Stimulated activated CD4-positive, alpha-beta T cell treated with anti-CD3 and anti-CD28 coated beads, Interleukin-2, amount 100 ng/mL, for 24 hours (primary cell): ENCODE measurements around the gene DOHH.
"Not testable (repeated sequence)": the region's sequence is repeated elsewhere in the genome, so short reads cannot be mapped to it uniquely, and the experiment has no call there.

Experiments
- DNase-seq, 2 donors: peaks; one replicate each; pipeline ENCODE4 v3.0.0-alpha.2; 2020

Gene DOHH

GRCh38 chr19:3457528-3458228, 42.8 kb downstream of the DOHH start:
- no peak for DNase-seq

- DNase-seq = no peak
Observed at GRCh38 chr19:3456925-3457527, 43.4 kb downstream of the DOHH start.

DNA sequence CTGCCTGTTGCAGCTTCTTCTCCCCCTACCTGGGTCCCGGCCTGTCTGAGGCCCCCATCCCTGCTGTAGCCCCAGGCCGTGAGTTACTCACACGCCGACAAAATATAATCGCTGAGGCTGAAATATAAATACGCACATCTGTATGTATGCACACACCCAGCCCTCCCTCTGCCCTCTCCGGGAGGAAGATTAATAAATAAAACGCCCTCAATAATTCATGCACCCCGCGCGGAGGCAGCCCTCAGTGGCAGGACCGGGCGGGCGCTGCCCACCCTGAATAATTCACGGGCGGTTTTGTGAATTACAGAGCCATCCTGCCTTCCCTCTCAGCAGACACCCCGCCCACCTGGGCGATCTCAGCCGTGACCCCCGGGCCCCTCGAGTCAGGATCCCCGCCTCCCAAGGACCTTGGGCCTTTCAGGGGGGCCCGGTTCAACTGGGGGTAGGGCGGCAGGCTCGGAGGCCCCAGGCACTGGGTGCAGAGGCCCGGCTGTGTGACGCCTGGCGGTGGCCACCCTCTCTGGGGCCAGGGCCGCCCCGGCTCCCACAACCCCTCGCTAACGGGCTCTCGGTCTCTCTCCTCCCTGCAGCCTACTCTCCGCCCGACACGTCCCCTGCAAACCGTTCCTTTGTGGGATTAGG, 44.4 kb downstream of the DOHH start:
- no peak for DNase-seq

DNA sequence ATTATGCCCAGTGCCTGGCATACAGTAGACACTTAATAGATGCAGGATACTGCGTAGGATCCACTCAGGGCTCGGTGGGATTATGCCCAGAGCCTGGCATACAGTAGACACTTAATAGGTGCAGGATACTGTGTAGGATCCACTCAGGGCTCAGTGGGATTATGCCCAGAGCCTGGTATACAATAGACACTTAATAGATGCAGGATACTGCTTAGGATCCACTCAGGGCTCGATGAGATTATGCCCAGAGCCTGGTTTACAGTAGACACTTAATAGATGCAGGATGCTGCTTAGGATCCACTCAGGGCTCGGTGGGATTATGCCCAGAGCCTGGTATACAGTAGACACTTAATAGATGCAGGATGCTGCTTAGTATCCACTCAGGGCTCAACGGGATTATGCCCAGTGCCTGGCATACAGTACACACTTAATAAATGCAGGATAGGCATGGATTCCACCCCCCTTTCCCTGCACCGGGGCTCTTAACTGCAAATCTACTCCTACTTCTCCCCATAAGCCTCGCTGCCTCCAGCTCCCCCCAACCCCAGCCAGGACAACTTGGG, 45.0 kb downstream of the DOHH start:
- DNase-seq = no peak

GRCh38 chr19:3454656-3455392, 45.6 kb downstream of the DOHH start:
- DNase-seq = no peak

DNA sequence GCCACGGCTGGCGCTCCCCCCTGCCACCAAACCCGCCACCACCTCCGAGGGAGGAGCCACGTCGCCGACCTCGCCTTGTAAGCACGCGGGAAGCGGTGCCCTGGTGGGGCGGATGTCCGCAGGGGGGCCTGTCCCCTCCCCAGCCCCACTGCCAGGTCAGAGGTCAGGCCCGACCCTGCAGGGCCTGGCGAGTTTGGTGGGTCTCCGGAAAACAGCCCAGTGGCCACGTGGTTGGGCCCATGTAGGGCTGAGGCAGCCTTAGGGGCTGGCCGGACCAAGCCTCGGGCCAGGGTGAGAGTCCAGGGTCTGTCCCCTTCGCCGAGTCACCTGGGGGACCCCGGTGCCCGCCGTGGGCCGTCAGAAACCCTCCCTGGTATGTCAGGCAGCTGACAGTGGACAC, 46.6 kb downstream of the DOHH start:
- no peak for DNase-seq

- not testable (repeated sequence) for DNase-seq
Observed at GRCh38 chr19:3452942-3453214, 47.6 kb downstream of the DOHH start.

DNA sequence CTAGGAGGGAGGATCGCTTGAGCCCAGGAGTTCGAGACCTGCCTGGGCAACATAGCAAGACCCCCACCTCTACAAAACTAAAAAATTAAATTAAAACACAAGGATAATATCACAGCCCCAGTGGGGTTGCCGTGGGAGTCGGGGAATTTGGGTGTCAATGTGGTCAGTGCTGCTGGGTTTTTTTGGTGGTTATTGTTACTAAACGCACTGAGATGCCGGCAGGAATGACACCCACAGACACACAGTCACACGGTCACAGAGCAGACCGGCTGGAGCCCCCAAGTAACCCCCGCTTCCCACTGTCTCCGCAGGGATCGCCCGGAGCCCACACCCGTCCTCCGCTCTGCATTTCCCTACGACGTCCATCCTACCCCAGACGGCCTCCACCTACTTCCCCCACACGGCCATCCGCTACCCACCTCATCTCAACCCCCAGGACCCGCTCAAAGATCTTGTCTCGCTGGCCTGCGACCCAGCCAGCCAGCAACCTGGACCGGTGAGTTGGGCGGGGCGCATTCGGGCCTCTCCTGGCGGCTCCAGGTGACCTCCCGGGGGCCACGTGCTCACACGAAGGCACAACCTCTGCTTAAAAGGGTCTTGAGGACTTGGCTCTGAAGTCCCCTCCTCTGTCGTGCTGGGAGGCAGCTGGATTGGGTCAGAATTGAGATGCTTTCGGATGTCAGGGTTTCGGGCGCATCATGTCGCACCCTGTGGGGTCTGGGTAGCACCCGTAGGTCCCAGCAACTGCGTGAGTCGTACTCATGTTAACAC, 48.1 kb downstream of the DOHH start:
- no peak for DNase-seq

GRCh38 chr19:3451451-3451866, 49.0 kb downstream of the DOHH start:
- no peak for DNase-seq

- no peak for DNase-seq
Observed at GRCh38 chr19:3450796-3451411, 49.6 kb downstream of the DOHH start.

- DNase-seq = no peak
Observed at GRCh38 chr19:3448616-3449334, 51.7 kb downstream of the DOHH start.

DNA sequence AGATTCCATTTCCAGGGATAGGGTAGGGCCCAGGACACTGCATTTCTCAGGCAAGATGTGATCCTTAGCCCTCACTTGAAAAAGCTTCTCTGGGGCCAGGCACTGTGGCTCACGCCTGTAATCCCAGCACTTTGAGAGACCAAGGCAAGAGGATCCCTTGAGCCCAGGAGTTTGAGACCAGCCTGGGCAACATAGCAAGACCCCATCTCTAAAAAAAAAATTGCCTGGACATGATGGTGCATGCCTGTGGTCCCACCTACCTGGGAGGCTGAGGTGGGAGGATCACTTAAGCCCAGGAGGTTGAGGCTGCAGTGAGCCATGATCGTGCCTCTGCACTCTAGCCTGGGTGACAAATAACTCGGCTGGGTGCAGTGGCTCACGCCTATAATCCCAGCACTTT, 53.8 kb downstream of the DOHH start:
- DNase-seq = not testable (repeated sequence)

- no peak for DNase-seq
Observed at GRCh38 chr19:3444695-3445234, 55.7 kb downstream of the DOHH start.

- DNase-seq = no peak
Observed at GRCh38 chr19:3443840-3444694, 56.4 kb downstream of the DOHH start.

DNA sequence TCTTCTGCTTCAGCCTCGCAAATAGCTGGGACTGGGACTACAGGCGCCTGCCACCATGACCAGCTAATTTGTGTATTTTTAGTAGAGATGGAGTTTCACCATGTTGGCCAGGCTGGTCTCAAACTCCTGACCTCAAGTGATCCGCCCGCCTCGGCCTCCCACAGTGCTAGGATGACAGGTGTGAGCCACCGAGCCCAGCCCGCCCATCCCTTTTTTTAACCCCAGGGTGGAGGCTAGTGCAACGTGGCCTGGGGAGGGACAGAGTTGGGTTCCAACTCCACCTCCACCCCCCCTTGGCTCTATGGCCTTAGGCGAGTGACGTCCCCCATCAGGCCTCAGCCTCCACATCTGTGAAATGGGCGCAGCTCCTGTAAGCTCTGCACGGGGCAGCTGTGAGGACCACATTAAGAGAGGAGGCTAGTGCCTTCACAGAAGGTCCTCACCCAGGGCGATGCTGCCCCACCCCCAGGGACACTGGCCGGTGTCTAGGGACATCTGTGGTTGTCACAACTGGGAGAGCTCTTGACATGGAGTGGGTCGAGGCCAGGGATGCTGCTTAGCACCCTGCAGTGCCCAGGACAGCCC, 57.9 kb downstream of the DOHH start:
- no peak for DNase-seq

DNA sequence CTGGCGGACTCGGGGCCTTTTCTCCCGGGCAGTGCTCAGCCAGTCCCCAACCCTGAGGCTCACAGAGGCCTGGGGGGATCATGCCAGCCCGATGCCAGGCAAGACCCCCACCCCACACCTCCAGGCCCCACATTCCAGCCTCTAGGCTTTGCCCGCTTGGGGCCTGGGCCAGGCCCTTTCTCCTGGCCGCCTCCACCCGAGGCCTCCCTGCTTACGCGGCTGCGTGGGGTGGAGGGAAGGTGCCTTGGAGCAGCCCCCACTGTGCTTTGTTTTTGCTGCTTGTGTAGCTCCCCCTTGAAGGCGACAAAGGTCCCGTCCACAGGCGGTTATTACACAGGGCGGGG, 58.5 kb downstream of the DOHH start:
- DNase-seq = no peak

DNA sequence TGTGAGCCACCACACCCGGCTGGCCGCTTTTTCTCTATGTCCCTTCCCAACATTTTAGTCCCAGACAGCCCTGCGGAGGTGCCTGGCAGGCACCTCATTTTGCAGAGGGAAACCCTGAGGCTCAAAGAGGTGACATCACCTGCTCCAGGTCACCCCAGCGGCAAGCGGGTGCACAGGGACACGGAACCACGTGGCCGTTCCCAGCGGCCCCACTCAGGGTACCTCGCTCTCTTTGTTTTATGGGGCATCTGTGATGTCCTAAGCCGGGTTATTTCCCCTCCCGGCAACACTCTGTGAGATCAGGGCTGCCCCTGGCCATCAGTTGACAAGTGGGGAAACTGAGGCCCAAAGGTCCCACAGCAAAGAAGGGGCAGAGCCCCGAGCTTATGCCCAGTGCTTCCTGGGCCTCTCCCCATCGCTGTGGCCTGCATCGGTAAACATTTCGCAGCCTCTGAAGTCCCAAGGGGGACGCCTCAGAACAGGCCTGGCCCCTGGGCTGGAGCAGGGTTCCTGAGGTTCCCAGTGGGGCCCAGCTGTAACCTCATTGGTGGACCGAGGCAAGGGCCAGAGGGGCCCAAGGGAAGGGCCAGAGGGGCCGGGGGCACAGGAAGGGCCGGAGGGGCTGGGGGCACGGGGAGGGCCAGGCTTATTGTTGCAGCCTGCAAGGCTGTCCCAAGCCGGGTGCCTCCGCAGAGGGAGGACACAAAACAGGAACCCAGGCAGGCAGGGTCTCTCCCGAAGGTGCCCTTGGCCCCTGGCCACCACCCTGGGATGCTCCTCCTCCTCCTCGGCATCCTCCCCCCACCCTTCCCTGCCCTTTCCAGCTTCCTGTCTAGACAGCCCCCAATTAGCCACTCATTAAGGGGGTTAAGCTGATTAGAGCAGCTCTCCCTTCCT, 59.1 kb downstream of the DOHH start:
- no peak for DNase-seq
